HG03103 (cell line): Measurements from ENCODE around the gene MYLK.

Source experiments
- ATAC-seq: cut with Tn5 transposase; IDR thresholded peaks from one replicate; pipeline ENCODE4 v1.9.1; 2021; ENCODE audit warnings: low read depth; ENCODE audit not compliant: unreplicated experiment

Gene MYLK

DNA sequence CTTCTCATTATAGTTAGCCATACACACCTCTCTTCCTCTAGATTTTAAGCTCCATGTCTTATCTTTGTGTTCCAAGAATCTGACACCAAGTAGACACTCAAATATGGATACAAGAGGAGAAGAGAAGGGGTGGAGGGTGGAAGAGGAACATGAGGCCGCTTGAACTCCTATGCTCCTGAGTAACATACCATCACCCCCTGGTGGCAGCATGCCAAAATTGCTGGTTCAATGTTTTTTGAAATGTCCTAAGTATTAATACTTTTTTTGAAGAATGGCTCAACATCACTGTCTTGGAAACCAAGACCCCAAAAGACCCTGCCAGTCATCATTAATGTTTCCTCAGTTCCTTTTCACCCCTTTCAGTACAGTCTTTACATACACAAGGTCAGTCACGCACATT, 227.4 kb downstream of the MYLK start:
- ATAC-seq = no peak

DNA sequence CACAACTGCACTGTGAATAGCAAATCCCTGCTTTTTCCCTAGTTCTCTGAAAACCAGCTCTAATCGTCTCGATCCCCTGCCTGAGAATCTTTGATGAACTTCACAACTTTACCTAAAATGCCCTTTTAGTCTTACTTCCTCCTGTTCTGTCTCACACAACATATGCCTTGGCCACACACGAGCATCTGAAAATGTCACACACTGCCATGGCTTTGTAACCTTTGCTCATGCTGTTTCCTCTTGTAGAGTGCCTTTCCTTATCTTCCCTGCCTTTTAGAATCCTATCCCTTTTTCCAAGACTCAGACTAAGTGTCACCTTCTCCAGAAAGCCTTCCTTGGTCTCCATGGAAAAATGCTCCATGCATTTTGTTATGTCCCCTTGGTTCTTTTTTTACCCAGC, 227.9 kb downstream of the MYLK start:
- ATAC-seq = no peak

DNA sequence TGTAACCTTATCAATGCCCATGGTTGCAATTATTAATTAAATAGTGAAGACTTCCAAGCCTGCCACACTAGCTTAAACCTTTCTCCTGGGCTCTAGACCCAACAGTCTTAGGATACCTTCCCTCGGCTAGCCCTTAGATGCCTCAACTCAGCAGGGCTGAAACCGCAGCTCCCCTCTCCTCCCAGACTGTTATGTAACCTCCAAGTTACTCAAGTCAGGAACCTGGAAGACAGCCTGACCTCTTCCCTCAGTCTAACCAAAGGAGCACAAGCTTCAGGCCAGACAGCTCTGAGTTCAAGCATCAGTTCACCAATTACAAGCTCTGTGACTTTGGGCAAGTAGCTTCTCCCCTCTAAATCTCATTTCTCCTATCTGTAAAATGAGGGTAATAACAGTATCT, 228.7 kb downstream of the MYLK start:
- ATAC-seq = no peak

DNA sequence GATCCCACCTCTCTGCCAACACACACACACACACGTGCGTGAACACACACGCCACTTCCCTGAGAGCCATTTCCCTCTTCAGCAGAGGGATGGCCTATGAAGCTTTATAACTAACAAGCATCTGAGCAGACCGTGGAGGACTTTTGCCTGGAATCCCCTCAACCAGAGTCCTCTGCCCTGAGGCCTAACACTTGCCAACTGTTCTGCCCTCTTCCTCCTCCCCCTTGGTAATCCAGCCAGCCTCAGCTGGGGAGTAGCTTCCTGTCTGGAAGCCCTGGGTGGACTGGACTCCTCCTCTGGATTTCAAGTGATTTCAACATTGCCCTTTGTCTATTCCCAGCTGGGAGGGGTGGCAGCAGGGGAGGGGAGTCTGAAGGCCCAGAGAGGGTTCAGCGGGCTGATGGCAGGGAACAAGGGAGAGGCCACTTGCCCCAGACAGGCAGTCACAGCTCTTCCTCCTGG, 230.9 kb downstream of the MYLK start:
- ATAC-seq = no peak

GRCh38 chr3:123652342-123652984, 231.7 kb downstream of the MYLK start:
- ATAC-seq = no peak

GRCh38 chr3:123651449-123652341, 232.4 kb downstream of the MYLK start:
- ATAC-seq = no peak

DNA sequence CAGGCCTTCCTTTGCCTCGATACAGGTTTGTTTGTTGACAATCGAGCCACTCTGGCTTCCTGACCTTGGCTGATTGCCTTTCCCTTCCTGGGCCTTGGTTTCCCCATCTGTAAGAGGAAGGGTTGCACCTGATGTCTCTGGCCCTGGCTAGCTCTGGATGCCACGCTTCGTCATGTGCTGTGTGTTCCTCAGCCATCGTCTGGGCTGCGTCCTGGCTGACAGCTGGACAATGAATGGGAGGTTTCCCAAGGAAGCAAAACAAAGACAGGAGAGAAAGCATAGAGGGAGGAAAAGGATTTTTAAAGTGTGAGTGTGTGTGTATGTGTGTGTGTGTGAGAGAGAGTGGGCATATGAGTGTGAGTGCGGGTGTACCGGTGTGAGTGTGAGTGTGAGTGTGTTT, 234.0 kb downstream of the MYLK start:
- no peak for ATAC-seq

DNA sequence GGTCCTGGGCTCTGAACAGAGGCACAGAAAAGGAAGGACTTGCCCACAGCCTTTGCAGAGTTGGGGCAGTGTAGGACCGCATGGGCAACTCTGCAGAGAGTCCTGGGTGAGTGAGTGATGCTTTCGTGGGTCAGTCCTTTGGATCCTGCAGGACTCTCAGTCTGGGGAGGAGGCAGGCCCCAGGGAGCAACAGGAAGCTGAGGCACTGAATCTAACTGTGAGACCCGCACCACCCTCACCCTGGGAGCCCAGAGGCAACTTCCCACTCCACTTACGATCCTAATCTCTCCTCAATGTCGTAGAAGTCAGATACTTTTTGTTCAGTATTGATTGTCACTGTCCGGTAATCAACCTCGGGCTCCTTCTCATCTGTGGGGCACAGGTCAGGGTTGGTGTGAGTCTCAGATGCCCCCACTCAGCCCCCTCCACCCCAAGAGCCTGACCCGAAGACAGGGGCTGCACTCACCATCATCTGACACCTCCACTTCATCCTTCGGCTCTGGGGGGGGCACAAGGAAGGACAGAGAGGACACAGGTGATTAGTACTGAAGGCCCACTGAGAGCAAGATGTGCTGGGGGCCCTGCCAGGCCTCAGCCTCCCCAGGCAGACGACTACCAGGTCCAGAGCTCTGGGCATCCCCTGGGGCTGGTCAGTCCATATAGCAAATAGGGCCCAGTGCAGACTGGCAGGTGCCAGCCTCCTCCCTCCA, 235.3 kb downstream of the MYLK start:
- ATAC-seq = no peak

DNA sequence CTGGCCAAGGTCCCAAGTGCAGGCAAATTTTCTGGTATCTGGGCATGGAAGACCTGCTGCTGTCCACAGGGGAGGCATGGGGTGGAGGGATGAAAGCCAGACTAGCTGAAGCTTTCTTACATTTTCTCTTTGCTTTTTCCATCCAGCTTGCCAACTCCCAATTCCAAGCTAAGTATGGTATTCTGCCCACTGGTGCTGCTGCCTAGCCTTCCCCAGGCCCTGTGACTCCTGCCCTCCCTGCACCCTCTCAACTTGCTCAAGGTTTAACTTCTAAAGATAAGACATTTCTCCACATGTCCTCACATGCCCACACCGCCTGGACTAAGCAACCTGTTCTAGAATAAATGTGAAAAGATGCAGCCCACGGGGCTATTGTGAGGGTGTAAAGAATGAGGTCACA, 239.8 kb downstream of the MYLK start:
- no peak for ATAC-seq

DNA sequence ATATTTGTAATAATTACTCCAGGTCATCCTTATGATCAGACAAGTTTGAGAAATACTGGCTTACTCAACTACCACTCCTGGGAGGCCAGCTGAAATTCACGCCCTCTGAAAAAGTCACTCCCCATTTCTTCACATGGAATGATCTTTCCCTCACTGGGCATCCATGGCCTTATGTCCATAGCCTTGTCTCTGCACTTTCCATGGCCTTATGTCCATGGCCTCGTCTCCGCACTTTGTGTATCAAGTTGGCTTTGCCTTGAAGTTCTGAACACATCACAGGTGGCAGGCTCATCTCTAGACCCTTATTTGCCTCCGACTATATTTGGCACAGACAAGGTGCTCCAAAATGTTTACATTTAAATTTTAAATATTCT, 241.2 kb downstream of the MYLK start:
- no peak for ATAC-seq

DNA sequence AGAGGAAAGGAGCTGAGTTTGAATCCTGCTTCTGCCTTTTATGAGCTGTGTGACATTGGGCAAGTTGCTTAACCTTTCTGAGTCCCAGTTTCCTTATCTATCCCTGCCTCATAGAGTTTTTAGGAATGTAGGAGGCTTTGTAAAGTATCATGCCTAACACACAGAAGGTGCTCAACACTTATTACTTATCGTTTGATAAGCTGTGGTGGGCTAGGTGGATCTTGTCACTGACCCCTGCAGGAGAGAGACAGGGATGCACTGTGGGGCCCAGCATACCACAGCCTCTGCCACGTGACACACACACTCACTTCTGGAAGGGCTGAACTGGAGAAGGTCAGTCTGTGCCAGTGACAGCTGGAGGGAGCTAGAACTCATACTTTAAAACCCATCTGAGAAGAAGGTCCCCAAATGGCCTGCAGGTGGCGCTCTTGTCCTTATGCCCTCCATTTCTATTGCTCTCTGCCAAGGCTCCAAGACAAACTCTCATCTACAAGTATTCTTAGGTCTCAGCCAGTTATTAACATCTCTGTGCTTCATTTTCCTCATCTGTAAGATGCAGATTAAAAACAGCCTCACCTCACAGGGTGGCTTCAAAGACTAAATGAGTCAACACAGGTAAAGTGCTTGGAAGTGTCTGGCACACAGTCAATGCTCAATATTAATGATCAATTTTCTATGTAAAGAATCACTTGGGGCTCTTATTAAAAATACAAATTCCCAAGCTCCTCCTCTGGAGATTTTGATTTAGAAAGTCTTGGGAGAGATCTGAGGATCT, 241.8 kb downstream of the MYLK start:
- ATAC-seq = peak; percentile 90

GRCh38 chr3:123641505-123641904, 242.6 kb downstream of the MYLK start:
- no peak for ATAC-seq

DNA sequence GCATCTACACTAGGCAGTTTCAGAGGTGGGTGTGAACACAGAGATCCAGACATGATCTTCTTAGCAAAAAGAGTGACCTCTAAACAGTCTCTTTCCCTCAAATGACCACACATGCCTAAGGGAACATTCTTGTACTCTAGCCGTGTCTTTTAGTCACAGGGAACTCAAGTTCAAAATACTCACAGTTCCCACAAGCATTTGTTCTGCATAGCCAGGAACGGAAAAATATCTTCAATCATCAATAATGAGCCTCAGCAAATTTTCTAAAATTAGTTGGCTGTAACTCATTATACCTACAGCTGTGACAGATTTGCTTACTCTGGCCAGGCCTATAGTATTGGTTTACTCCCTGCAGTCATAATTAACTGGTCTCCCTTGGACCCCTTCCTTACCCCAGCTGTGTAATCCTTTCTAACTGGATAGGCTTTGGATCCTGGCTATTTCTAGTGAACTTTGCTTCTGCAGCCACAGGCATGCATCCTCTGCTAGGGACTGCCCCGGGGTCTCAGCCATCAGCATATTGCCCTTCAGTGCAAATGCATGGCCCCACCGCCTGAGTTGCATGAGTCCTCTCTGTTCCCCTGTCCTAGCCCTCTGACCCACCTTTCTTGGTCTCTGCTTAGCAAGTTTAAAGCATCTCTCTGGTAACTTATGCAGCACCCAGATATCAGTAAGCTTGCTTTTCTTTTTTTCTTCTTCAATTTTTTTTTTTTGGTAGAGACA, 243.2 kb downstream of the MYLK start:
- ATAC-seq = no peak

- ATAC-seq = no peak
Observed at GRCh38 chr3:123640311-123640710, 243.8 kb downstream of the MYLK start.

DNA sequence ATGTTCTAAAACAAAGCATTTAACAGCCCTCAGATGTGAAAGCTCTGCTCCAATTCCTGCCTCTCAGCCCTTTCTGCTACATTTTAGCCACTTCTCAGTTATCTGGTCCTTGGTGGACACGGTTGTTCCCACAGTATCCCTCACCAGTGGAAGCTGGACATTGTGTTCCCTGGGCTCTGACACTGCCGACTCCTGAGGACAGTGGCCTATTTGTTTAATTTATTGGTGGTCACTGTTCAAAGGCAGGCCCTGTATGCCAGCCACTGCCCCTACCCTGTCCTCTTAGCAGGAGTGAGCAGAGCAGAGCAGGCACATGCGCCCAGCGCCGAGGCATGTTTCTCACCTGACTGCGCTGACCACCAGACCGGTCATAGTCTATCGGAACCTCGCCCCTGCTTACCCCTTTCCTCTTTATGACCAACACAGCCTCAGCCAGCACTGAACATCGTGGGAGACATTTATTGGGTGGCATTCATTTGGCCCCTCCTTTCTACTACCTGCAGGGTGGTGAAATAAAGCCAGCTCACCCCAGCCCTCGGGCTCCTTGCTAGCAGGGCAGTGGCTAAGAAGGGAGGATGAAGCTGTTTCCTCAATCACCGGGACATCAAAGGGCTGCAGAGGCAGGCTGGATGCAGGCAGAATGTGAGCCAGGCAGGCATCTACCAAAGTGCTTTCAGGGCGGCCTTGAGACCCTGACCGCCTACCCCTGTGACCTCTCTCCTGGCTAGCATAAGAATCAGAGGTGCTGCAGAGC, 245.0 kb downstream of the MYLK start:
- ATAC-seq = no peak

DNA sequence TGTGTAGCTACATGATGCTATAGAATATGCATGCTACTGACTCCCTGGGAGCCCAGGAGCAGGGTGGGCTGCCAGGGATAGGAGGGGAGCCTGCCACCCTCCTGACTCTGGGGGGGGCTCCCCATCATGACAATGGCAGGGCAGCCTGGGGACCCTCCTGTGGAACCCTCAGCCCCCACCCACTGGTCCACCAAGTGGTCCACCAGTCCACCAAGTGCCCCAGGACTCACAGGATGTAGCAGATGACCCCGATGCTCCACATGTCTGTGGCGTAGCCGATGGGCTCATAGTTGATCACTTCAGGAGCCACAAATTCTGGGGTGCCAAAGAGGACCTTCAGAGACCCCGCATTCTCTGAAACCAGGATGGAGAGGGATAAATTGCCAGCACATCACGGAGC, 246.3 kb downstream of the MYLK start:
- ATAC-seq = no peak

GRCh38 chr3:123637131-123637530, 247.0 kb downstream of the MYLK start:
- no peak for ATAC-seq

GRCh38 chr3:123636431-123636841, 247.7 kb downstream of the MYLK start:
- no peak for ATAC-seq

DNA sequence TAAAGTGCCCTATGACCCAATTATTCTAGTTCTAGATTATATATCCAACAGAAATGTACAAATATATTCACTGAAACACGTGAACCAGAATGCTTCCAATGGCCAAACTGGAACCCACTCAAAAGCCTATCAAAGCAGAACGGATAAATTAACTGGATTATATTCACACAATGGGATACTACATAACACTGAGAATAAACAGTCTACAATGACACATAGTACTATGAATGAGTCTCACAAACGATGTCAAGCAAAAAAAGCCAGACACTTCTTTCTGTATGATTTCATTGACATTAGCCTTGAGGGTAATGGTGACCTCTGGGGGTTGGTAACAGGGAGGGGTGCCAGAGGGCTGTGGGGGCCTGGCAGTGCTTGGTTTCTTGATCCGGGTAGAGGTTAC, 248.4 kb downstream of the MYLK start:
- no peak for ATAC-seq
